Stomach (tissue), 9 donors: ENCODE data around the gene MAGI2. TPM values are rescaled to one million over a fixed set of nuclear protein-coding genes. Genes with fewer than 3 reads are reported as not detected.

Experiments used
- DNase-seq, 2 donors: peaks; one replicate each; pipeline versions ENCODE4 v3.0.0 to v3.0.0-alpha.2; 2013 to 2019
- H3K27ac ChIP-seq, 5 donors: fragments of 200-600 bp in 4 of 5; sonication (generic) in 4 of 5; one replicate each; pipeline ENCODE4 v1.5.1; 2013 to 2019; ENCODE audit warnings: mild to moderate bottlenecking in 1 of 5, moderate library complexity in 1 of 5
- H3K27me3 ChIP-seq, 3 donors: fragments of 200-600 bp; sonication (generic); one replicate each; pipeline ENCODE4 v1.5.1; 2017 to 2019; ENCODE audit warnings: mixed run types in 1 of 3
- H3K36me3 ChIP-seq, 4 donors: fragments of 200-600 bp; sonication (generic); 1 replicate in 3 of 4; 2 replicates in 1 of 4; pipeline ENCODE4 v1.5.1; 2016 to 2019
- H3K4me1 ChIP-seq, 4 donors: fragments of 200-600 bp; sonication (generic); one replicate each; pipeline ENCODE4 v1.5.1; 2016 to 2019
- H3K4me3 ChIP-seq, 4 donors: fragments of 200-600 bp; sonication (generic) in 3 of 4; one replicate each; pipeline ENCODE4 v1.5.1; 2016 to 2019; ENCODE audit warnings: mild to moderate bottlenecking in 1 of 4
- H3K9me3 ChIP-seq, 4 donors: fragments of 200-600 bp; sonication (generic); one replicate each; pipeline ENCODE4 v1.5.1; 2016 to 2019
- CTCF ChIP-seq, 7 experiments: fragments of 450-650 bp in 4 of 7; fragments of 200-600 bp in 3 of 7; sonication (generic) in 3 of 7; IDR thresholded peaks; one replicate each; pipeline ENCODE4 v1.5.1; 2016 to 2019; ENCODE audit warnings: antibody characterized with exemption in 7 of 7, control low read depth in 2 of 7, mild to moderate bottlenecking in 1 of 7
- EP300 ChIP-seq: sonication (generic); formaldehyde crosslinking; IDR thresholded peaks from one replicate; pipeline ENCODE4 v1.6.1; 2017; ENCODE audit warnings: antibody characterized with exemption
- POLR2A ChIP-seq, 4 donors: fragments of 450-650 bp; IDR thresholded peaks; one replicate each; pipeline ENCODE4 v1.6.1; 2016; ENCODE audit warnings: antibody characterized with exemption in 4 of 4, control low read depth in 2 of 4, mild to moderate bottlenecking in 1 of 4, moderate library complexity in 1 of 4
- POLR2AphosphoS5 ChIP-seq, 3 donors: sonication (generic); formaldehyde crosslinking; IDR thresholded peaks; one replicate each; pipeline ENCODE4 v1.6.1; 2016; ENCODE audit warnings: antibody characterized with exemption in 3 of 3
- WGBS, 5 donors: extraction: QIAGEN DNeasy Blood & Tissue Kit in 3 of 5; methylation state at CpG; one replicate each; pipeline versions ENCODE4 v1.1.5 to v1.1.7; 2013 to 2018; 5-methylcytosine and 5-hydroxymethylcytosine counted together
- intact Hi-C: fragments of 100-400 bp; cut with DNase I; formaldehyde crosslinking; loops from one replicate; pipeline ENCODE4 v1.15.1; 2023; ENCODE audit warnings: low total_unique reads
- polyA plus RNA-seq, 3 donors: library from polyadenylated mRNA; stranded (reverse); fragments of 200-250 nt; gene quantifications; one replicate each; pipeline ENCODE4 v1.2.3, GENCODE V29; 2013
- total RNA-seq, 5 donors: library from RNA; depleted of rRNA; stranded (reverse); fragments of >200 nt; gene quantifications; one replicate each; pipeline versions ENCODE4 v1.1.0 to v1.2.3, GENCODE V29; 2014 to 2016
- donor health status: healthy with polysubstance abuse.
- donor health status: Bipolar disorder and iron deficiency.
- donor health status: healthy.

MAGI2 gene
- total and polyA plus RNA-seq, 8 donors: 0.92 to 53.9 (median 5.8) TPM

GRCh38 chr7:78792006-78792405, 661.5 kb downstream of the MAGI2 start:
- intact Hi-C loops: no loop called here
- no peak overlapping the region for H3K4me3 ChIP-seq
- no peaks in the 10 kb centered on the region for H3K4me1 ChIP-seq
- no peaks in the 10 kb centered on the region for H3K36me3 ChIP-seq
- H3K27me3 ChIP-seq: no peaks in the 10 kb centered on the region
- H3K27ac ChIP-seq: no peak overlapping the region
- WGBS, 5 donors: 52 to 63% (median 62%) methylated on average over 6 of the region's 6 CpGs
- DNase-seq: peak in 1 of 2 donors; percentile 8
- peaks cover 0 to 13% (median 6%) of the 10 kb centered on the region in 4 donors for H3K9me3 ChIP-seq
- TF ChIP-seq POLR2AphosphoS5 (IDR thresholded peaks at IDR 0.05) (no peak), CTCF (IDR thresholded peaks at IDR 0.05) (no peak), EP300 (no peak)

GRCh38 chr7:78788464-78788863, 665.0 kb downstream of the MAGI2 start:
- Histone ChIP-seq H3K27me3 (no peaks in the 10 kb centered on the region), H3K9me3 (no peaks in the 10 kb centered on the region), H3K4me3 (no peak overlapping the region), H3K27ac (no peak overlapping the region), H3K4me1 (no peaks in the 10 kb centered on the region), H3K36me3 (no peaks in the 10 kb centered on the region)
- TF ChIP-seq POLR2AphosphoS5 (IDR thresholded peaks at IDR 0.05) (no peak), CTCF (IDR thresholded peaks at IDR 0.05) (no peak), EP300 (no peak), POLR2A (IDR thresholded peaks at IDR 0.05) (no peak)
- 60 to 88% (median 72%) methylated on average over 2 of the region's 2 CpGs for WGBS, 5 donors
- DNase-seq: no peak
- intact Hi-C loops: no loop called here

GRCh38 chr7:78787854-78788253, 665.6 kb downstream of the MAGI2 start:
- no peaks in the 10 kb centered on the region for H3K4me1 ChIP-seq

GRCh38 chr7:78786055-78786454, 667.4 kb downstream of the MAGI2 start:
- no peak overlapping the region for H3K4me3 ChIP-seq
- no peaks in the 10 kb centered on the region for H3K9me3 ChIP-seq
- H3K27ac ChIP-seq: no peak overlapping the region
- no peaks in the 10 kb centered on the region for H3K27me3 ChIP-seq
- TF ChIP-seq POLR2A (IDR thresholded peaks at IDR 0.05) (no peak), CTCF (IDR thresholded peaks at IDR 0.05) (no peak), EP300 (no peak), POLR2AphosphoS5 (IDR thresholded peaks at IDR 0.05) (no peak)
- 69 to 85% (median 78%) methylated on average over 2 of the region's 2 CpGs for WGBS, 5 donors
- DNase-seq: no peak
- H3K4me1 ChIP-seq: no peaks in the 10 kb centered on the region
- no peaks in the 10 kb centered on the region for H3K36me3 ChIP-seq
- intact Hi-C loops: no loop called here

More at GRCh38 chr7:78787854-78788253, 665.6 kb downstream of the MAGI2 start:
- H3K4me3 ChIP-seq: no peak overlapping the region
- no peaks in the 10 kb centered on the region for H3K27me3 ChIP-seq
- no peaks in the 10 kb centered on the region for H3K9me3 ChIP-seq
- no peaks in the 10 kb centered on the region for H3K36me3 ChIP-seq
- intact Hi-C loops: no loop called here
- 80 to 90% (median 88%) methylated on average over 1 of the region's 1 CpG for WGBS, 5 donors
- TF ChIP-seq POLR2A (IDR thresholded peaks at IDR 0.05) (no peak), EP300 (no peak), CTCF (IDR thresholded peaks at IDR 0.05) (no peak), POLR2AphosphoS5 (IDR thresholded peaks at IDR 0.05) (no peak)
- H3K27ac ChIP-seq: no peak overlapping the region
- DNase-seq: no peak
